ENCODE results near the gene SLC2A10.
A peak's percentile ranks its signal among the peaks of the same experiment; 100 is the strongest.

The SLC2A10 gene

GRCh38 chr20:46706242-46706641 lies 3.2 kb upstream of the SLC2A10 start:
- in situ Hi-C loops (cut with MboI; ENCODE audit: low pct_unique_long_range_greater_than_20kb, low sequenced_read_pairs, unreplicated experiment) = no loop called here
- no peak for DNase-seq (ENCODE audit: low spot score)

DNA sequence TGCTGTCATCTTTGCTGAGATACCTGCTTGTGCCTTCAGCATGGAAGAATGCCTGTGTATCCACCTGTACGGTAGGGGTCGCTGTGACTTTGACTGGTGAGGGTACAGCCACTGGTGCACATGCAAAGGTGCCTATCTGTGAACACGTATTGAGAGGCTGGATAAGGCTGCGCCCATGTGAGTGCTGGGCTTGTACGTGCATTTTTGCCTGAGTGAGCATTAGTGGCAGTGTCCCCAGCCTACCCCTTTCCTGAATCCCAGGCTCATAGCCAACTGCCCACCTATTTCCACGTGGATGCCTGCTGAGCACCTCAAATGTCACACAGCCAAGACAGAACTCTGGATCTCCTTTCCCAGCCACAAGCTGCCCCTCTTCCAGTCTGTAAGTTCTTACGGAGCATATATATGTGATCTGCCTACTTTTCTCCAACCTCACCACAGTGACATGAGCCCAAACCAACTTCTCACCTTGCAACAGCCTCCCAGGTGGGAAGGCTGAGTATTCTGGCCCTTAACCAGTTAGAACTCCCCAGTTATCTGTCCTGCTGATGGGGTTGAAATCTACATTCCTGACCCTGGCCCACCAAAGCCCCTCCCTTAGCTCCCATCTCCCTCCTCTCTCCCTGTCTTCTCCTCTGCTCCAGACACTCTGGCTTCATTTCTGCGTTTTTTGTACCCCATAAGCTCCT lies 1.1 kb upstream of the SLC2A10 start:
- no peak for DNase-seq (ENCODE audit: low spot score)
- peak; percentile 45 for TF ChIP-seq CTCF (IDR thresholded peaks at IDR 0.05; ENCODE audit: extremely low read depth, insufficient read depth, missing control alignments)
- in situ Hi-C loops (cut with MboI; ENCODE audit: low pct_unique_long_range_greater_than_20kb, low sequenced_read_pairs, unreplicated experiment) = no loop called here

More at GRCh38 chr20:46706242-46706641, 3.2 kb upstream of the SLC2A10 start:
- no peak for TF ChIP-seq CTCF (IDR thresholded peaks at IDR 0.05; ENCODE audit: extremely low read depth, insufficient read depth, missing control alignments)

DNA sequence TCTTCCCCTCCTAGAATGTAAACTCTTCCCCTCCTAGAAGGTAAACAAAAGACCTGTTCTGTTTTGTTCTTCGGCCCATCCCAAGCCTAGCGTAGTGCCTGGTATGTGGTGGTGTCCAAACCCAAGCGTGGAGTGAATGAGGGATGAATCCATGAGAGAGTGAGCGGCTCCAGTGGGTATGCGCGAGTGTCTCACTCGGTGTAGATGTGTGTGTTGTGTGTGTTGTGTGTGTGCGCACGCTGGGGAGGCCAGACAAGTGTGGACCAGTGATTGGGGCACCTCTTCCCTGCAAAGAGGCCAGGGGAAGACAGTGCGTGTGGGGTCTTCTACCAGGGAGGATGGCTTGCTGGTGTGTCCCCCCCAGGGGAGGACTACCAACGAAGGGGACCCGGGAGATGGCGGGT lies 392 bp upstream of the SLC2A10 start:
- in situ Hi-C loops (cut with MboI; ENCODE audit: low pct_unique_long_range_greater_than_20kb, low sequenced_read_pairs, unreplicated experiment) = no loop called here
- TF ChIP-seq CTCF (IDR thresholded peaks at IDR 0.05; ENCODE audit: extremely low read depth, insufficient read depth, missing control alignments) = no peak
- no peak for DNase-seq (ENCODE audit: low spot score)

DNA sequence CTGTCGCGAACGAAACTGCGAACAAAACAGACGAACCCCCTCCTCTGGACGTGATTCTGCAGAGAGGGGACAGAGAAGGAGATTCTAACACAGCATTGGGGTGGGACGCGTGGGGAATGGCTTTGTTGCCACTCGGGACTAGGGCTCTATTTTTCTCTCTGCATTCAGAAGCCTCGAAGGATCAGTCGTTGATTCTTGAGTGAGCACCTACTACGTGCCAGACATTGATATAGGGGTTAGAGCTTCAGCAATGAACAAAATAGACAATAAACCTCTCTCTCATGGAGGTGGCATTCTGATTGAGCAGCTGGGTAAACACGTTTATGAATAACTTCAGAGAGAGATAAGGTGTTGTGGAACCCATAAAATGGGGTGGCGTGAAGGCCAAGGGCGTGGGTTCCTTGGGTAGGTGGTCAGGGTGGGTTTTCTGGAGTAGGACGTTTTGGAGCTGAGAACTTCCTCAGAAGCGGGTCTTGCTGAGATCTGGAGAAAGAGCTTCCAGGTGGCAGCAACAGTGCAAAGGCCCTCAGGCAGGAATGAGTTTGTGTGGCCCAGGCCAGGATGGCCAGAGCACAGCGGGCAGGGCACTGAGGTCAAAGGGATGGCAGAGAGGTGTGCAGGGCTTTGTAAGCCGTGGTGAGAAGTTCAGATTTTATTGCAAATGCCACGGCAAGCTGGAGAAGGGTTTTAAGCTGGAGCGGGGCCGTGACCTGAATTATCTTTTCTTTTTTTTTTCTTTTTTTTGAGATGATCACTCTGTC lies 884 bp downstream of the SLC2A10 start:
- TF ChIP-seq CTCF (IDR thresholded peaks at IDR 0.05; ENCODE audit: extremely low read depth, insufficient read depth, missing control alignments) = no peak
- in situ Hi-C loops (cut with MboI; ENCODE audit: low pct_unique_long_range_greater_than_20kb, low sequenced_read_pairs, unreplicated experiment) = no loop called here

GRCh38 chr20:46712056-46712636 lies 2.7 kb downstream of the SLC2A10 start:
- no peak for TF ChIP-seq CTCF (IDR thresholded peaks at IDR 0.05; ENCODE audit: extremely low read depth, insufficient read depth, missing control alignments)
- in situ Hi-C loops (cut with MboI; ENCODE audit: low pct_unique_long_range_greater_than_20kb, low sequenced_read_pairs, unreplicated experiment) = no loop called here
- no peak for DNase-seq (ENCODE audit: low spot score)

More for the DNA sequence above, 884 bp downstream of the SLC2A10 start:
- DNase-seq (ENCODE audit: low spot score) = no peak

DNA sequence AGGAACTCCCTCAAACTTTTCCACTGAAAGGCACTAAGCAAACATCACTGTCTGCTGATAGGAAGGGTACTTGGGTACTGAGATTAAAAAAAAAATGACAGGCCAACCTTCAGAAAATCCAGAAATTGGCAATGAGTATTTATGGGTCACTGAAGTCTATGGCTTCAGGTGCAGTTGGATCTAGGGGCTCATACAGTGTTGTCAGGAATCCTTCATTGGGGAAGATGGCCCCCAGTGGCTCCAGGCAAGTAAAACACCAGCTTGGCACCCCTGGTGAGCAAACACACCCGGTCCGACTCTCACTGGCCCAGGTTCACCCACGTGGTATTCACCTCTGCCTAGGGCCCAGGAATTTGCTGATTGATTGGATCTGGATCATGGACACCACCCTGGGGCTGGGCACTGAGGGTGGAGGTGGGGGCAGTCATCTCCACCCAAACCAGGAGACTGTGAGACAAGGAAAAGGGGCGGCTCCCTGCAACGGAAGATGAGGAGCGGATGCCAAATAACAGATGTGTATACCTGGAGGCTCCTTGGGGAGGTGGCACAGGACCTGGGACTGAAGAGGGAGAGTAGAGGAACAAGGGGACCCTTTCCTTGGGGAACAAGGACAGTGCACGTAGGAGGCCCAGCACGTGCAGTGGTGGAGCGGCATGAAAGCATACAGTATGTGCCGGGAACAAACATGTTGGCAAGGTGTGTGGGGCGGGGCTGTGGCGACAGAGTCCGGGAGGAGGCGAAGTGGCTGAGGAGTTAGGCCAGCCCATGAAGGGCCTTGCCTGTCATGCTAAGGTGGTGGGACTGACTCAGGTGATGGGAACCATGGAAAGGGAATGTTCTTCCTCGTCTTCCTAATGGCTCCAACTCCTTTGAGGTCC lies 4.7 kb downstream of the SLC2A10 start:
- in situ Hi-C loops (cut with MboI; ENCODE audit: low pct_unique_long_range_greater_than_20kb, low sequenced_read_pairs, unreplicated experiment) = no loop called here
- DNase-seq (ENCODE audit: low spot score) = no peak
- no peak for TF ChIP-seq CTCF (IDR thresholded peaks at IDR 0.05; ENCODE audit: extremely low read depth, insufficient read depth, missing control alignments)
